ENCODE measurements around the gene ACTA1. TPM values are rescaled to one million over a fixed set of nuclear protein-coding genes. Genes with fewer than 3 reads are reported as not detected.

ACTA1 gene
- total and polyA plus RNA-seq, 2 of the 13 experiments (the other 11 are each of a cell fraction or from before 2014, with no cell fraction given), result 1.4 to 5.2 TPM

- no peak overlapping the region for H2AFZ ChIP-seq (ENCODE audit: low read length)
- no peaks in the 10 kb centered on the region for H3K4me1 ChIP-seq (ENCODE audit: insufficient read depth, low read length)
- peak; percentile 54 for ATAC-seq
- FAIRE-seq, result no peak
- H3K79me2 ChIP-seq (ENCODE audit: insufficient read depth, low read length), result no peaks in the 10 kb centered on the region
- H3K4me3 ChIP-seq (replicated peaks in 1 of 3; ENCODE audit: insufficient read depth in 1 of 3, low read depth in 2 of 3, low read length in 3 of 3), result no peak overlapping the region
- peaks cover 2 to 14% of the 10 kb centered on the region in 2 experiments; a peak in 2 of 5 replicates for H3K27me3 ChIP-seq (ENCODE audit: control insufficient read depth in 1 of 2, insufficient read depth in 2 of 2, low read length in 2 of 2)
- 41% methylated on average over 10 of the region's 16 CpGs for WGBS (ENCODE audit: low lambda C conversion rate)
- H3K27ac ChIP-seq (ENCODE audit: extremely low read length, insufficient read depth, low read length), result no peak overlapping the region
- in situ Hi-C loops (cut with HindIII; ENCODE audit: extremely low pct_ligation_motif_present, low pct_unique_long_range_greater_than_20kb) (no loop called here), intact Hi-C loops (cut with micrococcal nuclease; ENCODE audit: unreplicated experiment) (no loop called here)
- ChIA-PET CTCF (ENCODE audit: low intra/inter-chr PET ratio, low total read pairs) (no interaction called here), POLR2A (no interaction called here)
- no peak for DNase-seq (ENCODE audit: low spot score)
- H4K20me1 ChIP-seq (ENCODE audit: insufficient read depth, low read length), result no peaks in the 10 kb centered on the region
- H3K9ac ChIP-seq (ENCODE audit: insufficient read depth, low read depth, low read length), result no peak overlapping the region
- H3K9me3 ChIP-seq (ENCODE audit: low read length), result no peaks in the 10 kb centered on the region
- H3K36me3 ChIP-seq (replicated peaks in 1 of 2; ENCODE audit: control insufficient read depth in 1 of 2, insufficient read depth in 2 of 2, low read length in 2 of 2), result no peaks in the 10 kb centered on the region
- H3K4me2 ChIP-seq (ENCODE audit: low read depth, low read length), result no peak overlapping the region
- BruUV-seq (replicated peaks), result no TSS peak
- 0 out of 2 replicates have a peak, but pooled peaks have one; percentile 38 for TF ChIP-seq CENPT (CRISPR knock-in tag; IDR thresholded peaks at IDR 0.05; ENCODE audit: low read depth)
- 0 out of 2 replicates have a peak, but pooled peaks have one; percentile 30 for TF ChIP-seq MEF2D (CRISPR knock-in tag; IDR thresholded peaks at IDR 0.05)
- TF ChIP-seq SMAD3 (CRISPR knock-in tag; IDR thresholded peaks at IDR 0.05), result 0 out of 2 replicates have a peak, but pooled peaks have one; percentile 41
- TF ChIP-seq ZNF10 (CRISPR knock-in tag; IDR thresholded peaks at IDR 0.05; ENCODE audit: borderline replicate concordance, low read depth), result no peak
- TF ChIP-seq ZBTB8A (CRISPR knock-in tag; IDR thresholded peaks at IDR 0.05; ENCODE audit: borderline replicate concordance, low read depth), result no peak
- TF ChIP-seq ARHGAP35 (CRISPR knock-in tag; IDR thresholded peaks at IDR 0.05; ENCODE audit: borderline replicate concordance), result no peak
- TF ChIP-seq PHB2 (IDR thresholded peaks at IDR 0.05; ENCODE audit: partially characterized antibody), result no peak
- no peak; the same call in 1 of the 2 replicates for TF ChIP-seq YEATS2 (CRISPR knock-in tag; IDR thresholded peaks at IDR 0.05; ENCODE audit: borderline replicate concordance)
- TF ChIP-seq ETV6 (CRISPR knock-in tag; conservative IDR thresholded peaks at IDR 0.05), result peak; percentile 63; the same call in 1 of the 2 replicates
- no peak for TF ChIP-seq FOXA1 (IDR thresholded peaks at IDR 0.05)
- no peak for TF ChIP-seq FOXA1 (CRISPR knock-in tag; IDR thresholded peaks at IDR 0.05)
- TF ChIP-seq ZBTB37 (CRISPR knock-in tag; IDR thresholded peaks at IDR 0.05), result no peak
- TF ChIP-seq GZF1 (CRISPR knock-in tag; IDR thresholded peaks at IDR 0.05), result no peak
- TF ChIP-seq KAT8 (CRISPR knock-in tag; IDR thresholded peaks at IDR 0.05), result peak; percentile 32; the same call in 1 of the 2 replicates
- no peak for TF ChIP-seq EEA1 (CRISPR knock-in tag; IDR thresholded peaks at IDR 0.05; ENCODE audit: borderline replicate concordance)
- TF ChIP-seq, protein P1, sequence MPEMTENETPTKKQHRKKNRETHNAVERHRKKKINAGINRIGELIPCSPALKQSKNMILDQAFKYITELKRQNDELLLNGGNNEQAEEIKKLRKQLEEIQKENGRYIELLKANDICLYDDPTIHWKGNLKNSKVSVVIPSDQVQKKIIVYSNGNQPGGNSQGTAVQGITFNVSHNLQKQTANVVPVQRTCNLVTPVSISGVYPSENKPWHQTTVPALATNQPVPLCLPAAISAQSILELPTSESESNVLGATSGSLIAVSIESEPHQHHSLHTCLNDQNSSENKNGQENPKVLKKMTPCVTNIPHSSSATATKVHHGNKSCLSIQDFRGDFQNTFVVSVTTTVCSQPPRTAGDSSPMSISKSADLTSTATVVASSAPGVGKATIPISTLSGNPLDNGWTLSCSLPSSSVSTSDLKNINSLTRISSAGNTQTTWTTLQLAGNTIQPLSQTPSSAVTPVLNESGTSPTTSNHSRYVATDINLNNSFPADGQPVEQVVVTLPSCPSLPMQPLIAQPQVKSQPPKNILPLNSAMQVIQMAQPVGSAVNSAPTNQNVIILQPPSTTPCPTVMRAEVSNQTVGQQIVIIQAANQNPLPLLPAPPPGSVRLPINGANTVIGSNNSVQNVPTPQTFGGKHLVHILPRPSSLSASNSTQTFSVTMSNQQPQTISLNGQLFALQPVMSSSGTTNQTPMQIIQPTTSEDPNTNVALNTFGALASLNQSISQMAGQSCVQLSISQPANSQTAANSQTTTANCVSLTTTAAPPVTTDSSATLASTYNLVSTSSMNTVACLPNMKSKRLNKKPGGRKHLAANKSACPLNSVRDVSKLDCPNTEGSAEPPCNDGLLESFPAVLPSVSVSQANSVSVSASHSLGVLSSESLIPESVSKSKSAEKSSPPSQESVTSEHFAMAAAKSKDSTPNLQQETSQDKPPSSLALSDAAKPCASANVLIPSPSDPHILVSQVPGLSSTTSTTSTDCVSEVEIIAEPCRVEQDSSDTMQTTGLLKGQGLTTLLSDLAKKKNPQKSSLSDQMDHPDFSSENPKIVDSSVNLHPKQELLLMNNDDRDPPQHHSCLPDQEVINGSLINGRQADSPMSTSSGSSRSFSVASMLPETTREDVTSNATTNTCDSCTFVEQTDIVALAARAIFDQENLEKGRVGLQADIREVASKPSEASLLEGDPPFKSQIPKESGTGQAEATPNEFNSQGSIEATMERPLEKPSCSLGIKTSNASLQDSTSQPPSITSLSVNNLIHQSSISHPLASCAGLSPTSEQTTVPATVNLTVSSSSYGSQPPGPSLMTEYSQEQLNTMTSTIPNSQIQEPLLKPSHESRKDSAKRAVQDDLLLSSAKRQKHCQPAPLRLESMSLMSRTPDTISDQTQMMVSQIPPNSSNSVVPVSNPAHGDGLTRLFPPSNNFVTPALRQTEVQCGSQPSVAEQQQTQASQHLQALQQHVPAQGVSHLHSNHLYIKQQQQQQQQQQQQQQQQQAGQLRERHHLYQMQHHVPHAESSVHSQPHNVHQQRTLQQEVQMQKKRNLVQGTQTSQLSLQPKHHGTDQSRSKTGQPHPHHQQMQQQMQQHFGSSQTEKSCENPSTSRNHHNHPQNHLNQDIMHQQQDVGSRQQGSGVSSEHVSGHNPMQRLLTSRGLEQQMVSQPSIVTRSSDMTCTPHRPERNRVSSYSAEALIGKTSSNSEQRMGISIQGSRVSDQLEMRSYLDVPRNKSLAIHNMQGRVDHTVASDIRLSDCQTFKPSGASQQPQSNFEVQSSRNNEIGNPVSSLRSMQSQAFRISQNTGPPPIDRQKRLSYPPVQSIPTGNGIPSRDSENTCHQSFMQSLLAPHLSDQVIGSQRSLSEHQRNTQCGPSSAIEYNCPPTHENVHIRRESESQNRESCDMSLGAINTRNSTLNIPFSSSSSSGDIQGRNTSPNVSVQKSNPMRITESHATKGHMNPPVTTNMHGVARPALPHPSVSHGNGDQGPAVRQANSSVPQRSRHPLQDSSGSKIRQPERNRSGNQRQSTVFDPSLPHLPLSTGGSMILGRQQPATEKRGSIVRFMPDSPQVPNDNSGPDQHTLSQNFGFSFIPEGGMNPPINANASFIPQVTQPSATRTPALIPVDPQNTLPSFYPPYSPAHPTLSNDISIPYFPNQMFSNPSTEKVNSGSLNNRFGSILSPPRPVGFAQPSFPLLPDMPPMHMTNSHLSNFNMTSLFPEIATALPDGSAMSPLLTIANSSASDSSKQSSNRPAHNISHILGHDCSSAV (CRISPR knock-in tag; IDR thresholded peaks at IDR 0.05; ENCODE audit: borderline replicate concordance), result no peak
Measured at GRCh38 chr1:229430761-229431283, 3.1 kb downstream of the ACTA1 start.
